Astrocyte of the spinal cord (primary cell): ENCODE results near the gene SP140.

ENCODE experiments used
- DNase-seq: peaks from one replicate; pipeline ENCODE4 v3.0.0; 2011; ENCODE audit warnings: low read depth, low spot score
- H3K4me3 ChIP-seq: 2 replicates; pipeline ENCODE4 v1.5.1; 2011; ENCODE audit warnings: low read depth, mild to moderate bottlenecking, low read length, moderate library complexity
- CTCF ChIP-seq: IDR thresholded peaks from 2 replicates; pipeline ENCODE4 v1.5.1; 2012; ENCODE audit warnings: low read depth, mild to moderate bottlenecking, low read length, inconsistent platforms
- in situ Hi-C: cut with HindIII; loops from 2 replicates; pipeline ENCODE4 v1.10.0; 2017; ENCODE audit warnings: low sequenced_read_pairs

Gene SP140

DNA sequence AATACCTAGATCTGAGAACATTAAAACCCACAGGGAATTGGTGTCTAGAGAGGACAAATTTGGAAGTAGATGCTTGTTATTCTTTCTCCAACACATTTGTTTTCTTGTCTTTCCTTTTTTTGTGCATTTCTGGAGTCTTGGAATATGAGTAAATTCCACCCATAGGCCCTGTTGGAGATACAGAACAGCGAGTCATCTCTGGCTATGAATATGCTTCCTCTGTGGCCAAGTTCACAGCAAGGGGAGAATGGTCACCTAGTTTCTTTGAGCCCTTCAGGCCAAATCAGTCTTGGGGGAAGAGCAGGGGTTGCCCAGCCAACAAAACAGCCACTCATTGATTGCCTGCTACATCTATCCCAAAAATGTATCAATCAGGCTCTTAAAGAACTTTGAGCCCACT, 132.8 kb downstream of the SP140 start:
- in situ Hi-C loops = no loop called here
- no peak overlapping the region for H3K4me3 ChIP-seq
- DNase-seq = peak; percentile 36
- TF ChIP-seq CTCF = no peak

GRCh38 chr2:230360028-230360427, 134.5 kb downstream of the SP140 start:
- no peak for DNase-seq
- in situ Hi-C loops = no loop called here
- H3K4me3 ChIP-seq = no peak overlapping the region
- TF ChIP-seq CTCF = no peak

- DNase-seq = no peak
- TF ChIP-seq CTCF = no peak
- H3K4me3 ChIP-seq = no peak overlapping the region
- in situ Hi-C loops = no loop called here
Observed at GRCh38 chr2:230362030-230362691, 136.6 kb downstream of the SP140 start.
